ENCODE results near the gene RREB1. TPM values are rescaled to one million over a fixed set of nuclear protein-coding genes. Genes with fewer than 3 reads are reported as not detected.

The RREB1 gene
- total and polyA plus RNA-seq, 4 experiments from 2014 or later: 0.50 to 43.4 (median 25.2) TPM

- no peaks in the 10 kb centered on the region for H3K36me3 ChIP-seq (ENCODE audit: insufficient read depth, low read length)
- Mint-ChIP-seq H3K4me3 (no peak overlapping the region), H3K27me3 (no peaks in the 10 kb centered on the region), H3K9me3 (no peaks in the 10 kb centered on the region), H3K4me1 (peaks cover 52 to 86% (median 67%) of the 10 kb centered on the region in 4 donors), H3K36me3 (peaks cover 0 to 11% of the 10 kb centered on the region in 2 donors), H3K27ac (peak overlapping the region in 6 of 7 donors; percentile 1 to 83 (median 41))
- no peak overlapping the region for H3K4me3 ChIP-seq (ENCODE audit: low read length in 2 of 2)
- intact Hi-C loops (cut with micrococcal nuclease): no loop called here
- DNase-seq: no peak
- peaks cover 47% of the 10 kb centered on the region for H3K4me1 ChIP-seq (ENCODE audit: insufficient read depth, low read length)
- H3K27ac ChIP-seq (ENCODE audit: low read depth, low read length): no peak overlapping the region
- H3K9me3 ChIP-seq (ENCODE audit: control insufficient read depth in 1 of 2, low read length in 2 of 2): no peaks in the 10 kb centered on the region
- POLR2A ChIA-PET (ENCODE audit: partially characterized antibody): interaction anchor here (1.4 kb wide), 1 partner anchor 20 kb away, joined by 4 read pairs; no protein-coding TSS in a partner anchor
- H3K27me3 ChIP-seq (ENCODE audit: insufficient read depth, low read length): no peaks in the 10 kb centered on the region
- CTCF ChIA-PET (ENCODE audit: partially characterized antibody): interaction anchor here (0.7 kb wide), 1 partner anchor 8 kb away, joined by 3 read pairs; no protein-coding TSS in a partner anchor
Observed at GRCh38 chr6:7129360-7129759, 21.6 kb downstream of the RREB1 start.

GRCh38 chr6:7129784-7130569 is 22.2 kb downstream of the RREB1 start:
- H3K4me1 ChIP-seq (ENCODE audit: insufficient read depth, low read length): peaks cover 41% of the 10 kb centered on the region
- Mint-ChIP-seq H3K4me3 (peak overlapping the region in 2 of 8 donors; percentile 31 to 57), H3K4me1 (peaks cover 46 to 84% (median 64%) of the 10 kb centered on the region in 4 donors), H3K36me3 (peaks cover 0 to 5% of the 10 kb centered on the region in 2 donors), H3K9me3 (no peaks in the 10 kb centered on the region), H3K27ac (peak overlapping the region in 5 of 7 donors; percentile 14 to 84 (median 71)), H3K27me3 (no peaks in the 10 kb centered on the region)
- no peak overlapping the region for H3K27ac ChIP-seq (ENCODE audit: low read depth, low read length)
- H3K4me3 ChIP-seq (ENCODE audit: low read length in 2 of 2): no peak overlapping the region
- intact Hi-C loops (cut with micrococcal nuclease): no loop called here
- H3K9me3 ChIP-seq (ENCODE audit: control insufficient read depth in 1 of 2, low read length in 2 of 2): no peaks in the 10 kb centered on the region
- CTCF ChIA-PET (ENCODE audit: partially characterized antibody): interaction anchor here (0.7 kb wide), 1 partner anchor 95 kb away, joined by 3 read pairs; no protein-coding TSS in a partner anchor
- H3K36me3 ChIP-seq (ENCODE audit: insufficient read depth, low read length): no peaks in the 10 kb centered on the region
- no peak for DNase-seq
- no peaks in the 10 kb centered on the region for H3K27me3 ChIP-seq (ENCODE audit: insufficient read depth, low read length)
- POLR2A ChIA-PET (ENCODE audit: partially characterized antibody): interaction anchor here (1.4 kb wide), 1 partner anchor 21 kb away, joined by 4 read pairs; no protein-coding TSS in a partner anchor

- Mint-ChIP-seq H3K4me1 (peaks cover 45 to 85% (median 63%) of the 10 kb centered on the region in 4 donors), H3K27ac (peak overlapping the region in 2 of 7 donors; percentile 28 to 82), H3K27me3 (no peaks in the 10 kb centered on the region), H3K4me3 (no peak overlapping the region), H3K36me3 (peaks cover 0 to 4% of the 10 kb centered on the region in 2 donors), H3K9me3 (no peaks in the 10 kb centered on the region)
- Histone ChIP-seq H3K27ac (ENCODE audit: low read depth, low read length) (no peak overlapping the region), H3K4me1 (ENCODE audit: insufficient read depth, low read length) (peaks cover 39% of the 10 kb centered on the region), H3K36me3 (ENCODE audit: insufficient read depth, low read length) (no peaks in the 10 kb centered on the region), H3K4me3 (ENCODE audit: low read length in 2 of 2) (no peak overlapping the region), H3K9me3 (ENCODE audit: control insufficient read depth in 1 of 2, low read length in 2 of 2) (no peaks in the 10 kb centered on the region), H3K27me3 (ENCODE audit: insufficient read depth, low read length) (no peaks in the 10 kb centered on the region)
- POLR2A ChIA-PET (ENCODE audit: partially characterized antibody): interaction anchor here (0.9 kb wide), 1 partner anchor 10 kb away, joined by 3 read pairs; no protein-coding TSS in a partner anchor
- intact Hi-C loops (cut with micrococcal nuclease): no loop called here
- DNase-seq: no peak
- CTCF ChIA-PET (ENCODE audit: partially characterized antibody): interaction anchor here (0.9 kb wide), 1 partner anchor 108 kb away, joined by 4 read pairs; no protein-coding TSS in a partner anchor
Observed at GRCh38 chr6:7131390-7131789, 23.6 kb downstream of the RREB1 start.

- Mint-ChIP-seq H3K36me3 (no peaks in the 10 kb centered on the region), H3K4me1 (peaks cover 48 to 84% (median 63%) of the 10 kb centered on the region in 4 donors), H3K27ac (peak overlapping the region in 5 of 7 donors; percentile 0 to 74 (median 51)), H3K9me3 (no peaks in the 10 kb centered on the region), H3K4me3 (peak overlapping the region in 2 of 8 donors; percentile 11 to 28), H3K27me3 (no peaks in the 10 kb centered on the region)
- intact Hi-C loops (cut with micrococcal nuclease): no loop called here
- peaks cover 48% of the 10 kb centered on the region for H3K4me1 ChIP-seq (ENCODE audit: insufficient read depth, low read length)
- no peaks in the 10 kb centered on the region for H3K9me3 ChIP-seq (ENCODE audit: control insufficient read depth in 1 of 2, low read length in 2 of 2)
- H3K27me3 ChIP-seq (ENCODE audit: insufficient read depth, low read length): no peaks in the 10 kb centered on the region
- no peak for DNase-seq
- H3K36me3 ChIP-seq (ENCODE audit: insufficient read depth, low read length): no peaks in the 10 kb centered on the region
- ChIA-PET POLR2A (ENCODE audit: partially characterized antibody) (interaction anchor here (0.9 kb wide), 1 partner anchor 25 kb away, joined by 3 read pairs; no protein-coding TSS in a partner anchor), CTCF (ENCODE audit: partially characterized antibody) (no interaction called here)
- no peak overlapping the region for H3K27ac ChIP-seq (ENCODE audit: low read depth, low read length)
- H3K4me3 ChIP-seq (ENCODE audit: low read length in 2 of 2): no peak overlapping the region
Observed at GRCh38 chr6:7132398-7133035, 24.8 kb downstream of the RREB1 start.

- intact Hi-C loops (cut with micrococcal nuclease): loop anchor here (5.0 kb wide), 1 partner anchor 83 kb away; no protein-coding TSS in a partner anchor
- H3K4me3 ChIP-seq (ENCODE audit: low read length in 2 of 2): no peak overlapping the region
- H3K27ac ChIP-seq (ENCODE audit: low read depth, low read length): no peak overlapping the region
- Mint-ChIP-seq H3K9me3 (no peaks in the 10 kb centered on the region), H3K4me1 (peaks cover 49 to 83% (median 63%) of the 10 kb centered on the region in 4 donors), H3K36me3 (no peaks in the 10 kb centered on the region), H3K4me3 (peak overlapping the region in 1 of 8 donors; percentile 0), H3K27me3 (no peaks in the 10 kb centered on the region), H3K27ac (peak overlapping the region; percentile 48 to 99 (median 64))
- POLR2A ChIA-PET (ENCODE audit: partially characterized antibody): interaction anchor here (1.3 to 2.4 kb wide), 6 partner anchors 14 to 28 kb away, joined by 3 to 10 read pairs (median 4); partner anchors contain the start of gene RREB1
- no peak for DNase-seq
- H3K4me1 ChIP-seq (ENCODE audit: insufficient read depth, low read length): peaks cover 49% of the 10 kb centered on the region
- H3K36me3 ChIP-seq (ENCODE audit: insufficient read depth, low read length): no peaks in the 10 kb centered on the region
- H3K9me3 ChIP-seq (ENCODE audit: control insufficient read depth in 1 of 2, low read length in 2 of 2): no peaks in the 10 kb centered on the region
- CTCF ChIA-PET (ENCODE audit: partially characterized antibody): interaction anchor here (0.6 to 1.5 kb wide), 5 partner anchors 7 to 457 kb away, joined by 3 to 5 read pairs (median 3); no protein-coding TSS in a partner anchor
- H3K27me3 ChIP-seq (ENCODE audit: insufficient read depth, low read length): no peaks in the 10 kb centered on the region
Observed at GRCh38 chr6:7134999-7135745, 27.4 kb downstream of the RREB1 start.

GRCh38 chr6:7135755-7136154 is 28.0 kb downstream of the RREB1 start:
- no peak overlapping the region for H3K4me3 ChIP-seq (ENCODE audit: low read length in 2 of 2)
- Mint-ChIP-seq H3K36me3 (no peaks in the 10 kb centered on the region), H3K9me3 (no peaks in the 10 kb centered on the region), H3K4me1 (peaks cover 49 to 85% (median 63%) of the 10 kb centered on the region in 4 donors), H3K27ac (peak overlapping the region; percentile 48 to 99 (median 64)), H3K4me3 (peak overlapping the region in 1 of 8 donors; percentile 0), H3K27me3 (no peaks in the 10 kb centered on the region)
- peaks cover 53% of the 10 kb centered on the region for H3K4me1 ChIP-seq (ENCODE audit: insufficient read depth, low read length)
- POLR2A ChIA-PET (ENCODE audit: partially characterized antibody): interaction anchor here (1.3 to 2.4 kb wide), 5 partner anchors 14 to 29 kb away, joined by 4 to 10 read pairs (median 4); partner anchors contain the start of gene RREB1
- CTCF ChIA-PET (ENCODE audit: partially characterized antibody): interaction anchor here (1.0 to 1.5 kb wide), 3 partner anchors 8 to 103 kb away, joined by 3 to 5 read pairs (median 3); no protein-coding TSS in a partner anchor
- no peaks in the 10 kb centered on the region for H3K27me3 ChIP-seq (ENCODE audit: insufficient read depth, low read length)
- intact Hi-C loops (cut with micrococcal nuclease): loop anchor here (5.0 kb wide), 1 partner anchor 83 kb away; no protein-coding TSS in a partner anchor
- no peak overlapping the region for H3K27ac ChIP-seq (ENCODE audit: low read depth, low read length)
- no peaks in the 10 kb centered on the region for H3K36me3 ChIP-seq (ENCODE audit: insufficient read depth, low read length)
- H3K9me3 ChIP-seq (ENCODE audit: control insufficient read depth in 1 of 2, low read length in 2 of 2): no peaks in the 10 kb centered on the region
- no peak for DNase-seq
